ENCODE data around the gene PTGR3.

DNA sequence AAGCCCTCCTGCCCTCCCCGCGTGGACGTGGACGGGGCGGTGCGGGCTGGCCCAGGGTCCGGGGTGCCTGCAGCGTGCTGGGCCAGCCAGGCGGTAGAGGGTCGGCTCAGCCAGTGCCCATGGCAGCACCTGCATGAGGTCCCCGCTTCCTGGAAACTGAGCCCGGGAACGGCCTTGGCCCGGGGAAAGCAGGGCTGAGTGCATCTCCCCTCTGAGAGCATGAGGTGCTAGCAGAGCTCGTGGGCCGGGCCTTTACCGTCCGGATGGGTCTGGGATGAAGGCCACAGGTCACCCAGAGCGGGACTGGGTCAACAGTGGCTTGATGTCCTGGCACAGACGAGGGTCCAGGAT is 41.5 kb upstream of the PTGR3 start:
- TF ChIP-seq GABPA (IDR thresholded peaks at IDR 0.05 in 1 of 2, conservative IDR thresholded peaks at IDR 0.05 in 1 of 2) = no peak
- TF ChIP-seq SP1 (IDR thresholded peaks at IDR 0.05) = no peak
- TF ChIP-seq, protein P1, sequence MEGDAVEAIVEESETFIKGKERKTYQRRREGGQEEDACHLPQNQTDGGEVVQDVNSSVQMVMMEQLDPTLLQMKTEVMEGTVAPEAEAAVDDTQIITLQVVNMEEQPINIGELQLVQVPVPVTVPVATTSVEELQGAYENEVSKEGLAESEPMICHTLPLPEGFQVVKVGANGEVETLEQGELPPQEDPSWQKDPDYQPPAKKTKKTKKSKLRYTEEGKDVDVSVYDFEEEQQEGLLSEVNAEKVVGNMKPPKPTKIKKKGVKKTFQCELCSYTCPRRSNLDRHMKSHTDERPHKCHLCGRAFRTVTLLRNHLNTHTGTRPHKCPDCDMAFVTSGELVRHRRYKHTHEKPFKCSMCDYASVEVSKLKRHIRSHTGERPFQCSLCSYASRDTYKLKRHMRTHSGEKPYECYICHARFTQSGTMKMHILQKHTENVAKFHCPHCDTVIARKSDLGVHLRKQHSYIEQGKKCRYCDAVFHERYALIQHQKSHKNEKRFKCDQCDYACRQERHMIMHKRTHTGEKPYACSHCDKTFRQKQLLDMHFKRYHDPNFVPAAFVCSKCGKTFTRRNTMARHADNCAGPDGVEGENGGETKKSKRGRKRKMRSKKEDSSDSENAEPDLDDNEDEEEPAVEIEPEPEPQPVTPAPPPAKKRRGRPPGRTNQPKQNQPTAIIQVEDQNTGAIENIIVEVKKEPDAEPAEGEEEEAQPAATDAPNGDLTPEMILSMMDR (IDR thresholded peaks at IDR 0.05; ENCODE audit: low read depth, low read length, missing input control) = no peak
- TF ChIP-seq, protein P2, sequence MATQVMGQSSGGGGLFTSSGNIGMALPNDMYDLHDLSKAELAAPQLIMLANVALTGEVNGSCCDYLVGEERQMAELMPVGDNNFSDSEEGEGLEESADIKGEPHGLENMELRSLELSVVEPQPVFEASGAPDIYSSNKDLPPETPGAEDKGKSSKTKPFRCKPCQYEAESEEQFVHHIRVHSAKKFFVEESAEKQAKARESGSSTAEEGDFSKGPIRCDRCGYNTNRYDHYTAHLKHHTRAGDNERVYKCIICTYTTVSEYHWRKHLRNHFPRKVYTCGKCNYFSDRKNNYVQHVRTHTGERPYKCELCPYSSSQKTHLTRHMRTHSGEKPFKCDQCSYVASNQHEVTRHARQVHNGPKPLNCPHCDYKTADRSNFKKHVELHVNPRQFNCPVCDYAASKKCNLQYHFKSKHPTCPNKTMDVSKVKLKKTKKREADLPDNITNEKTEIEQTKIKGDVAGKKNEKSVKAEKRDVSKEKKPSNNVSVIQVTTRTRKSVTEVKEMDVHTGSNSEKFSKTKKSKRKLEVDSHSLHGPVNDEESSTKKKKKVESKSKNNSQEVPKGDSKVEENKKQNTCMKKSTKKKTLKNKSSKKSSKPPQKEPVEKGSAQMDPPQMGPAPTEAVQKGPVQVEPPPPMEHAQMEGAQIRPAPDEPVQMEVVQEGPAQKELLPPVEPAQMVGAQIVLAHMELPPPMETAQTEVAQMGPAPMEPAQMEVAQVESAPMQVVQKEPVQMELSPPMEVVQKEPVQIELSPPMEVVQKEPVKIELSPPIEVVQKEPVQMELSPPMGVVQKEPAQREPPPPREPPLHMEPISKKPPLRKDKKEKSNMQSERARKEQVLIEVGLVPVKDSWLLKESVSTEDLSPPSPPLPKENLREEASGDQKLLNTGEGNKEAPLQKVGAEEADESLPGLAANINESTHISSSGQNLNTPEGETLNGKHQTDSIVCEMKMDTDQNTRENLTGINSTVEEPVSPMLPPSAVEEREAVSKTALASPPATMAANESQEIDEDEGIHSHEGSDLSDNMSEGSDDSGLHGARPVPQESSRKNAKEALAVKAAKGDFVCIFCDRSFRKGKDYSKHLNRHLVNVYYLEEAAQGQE (IDR thresholded peaks at IDR 0.05) = no peak
- TF ChIP-seq YY1 (IDR thresholded peaks at IDR 0.05) = no peak
- TF ChIP-seq FOXA1 (IDR thresholded peaks at IDR 0.05) = no peak
- TF ChIP-seq, protein P3, sequence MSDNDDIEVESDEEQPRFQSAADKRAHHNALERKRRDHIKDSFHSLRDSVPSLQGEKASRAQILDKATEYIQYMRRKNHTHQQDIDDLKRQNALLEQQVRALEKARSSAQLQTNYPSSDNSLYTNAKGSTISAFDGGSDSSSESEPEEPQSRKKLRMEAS (IDR thresholded peaks at IDR 0.05) = no peak
